OCI-LY3 (cell line): ENCODE measurements around the gene IFIT1.
"Not testable (repeated sequence)": the region's sequence is repeated elsewhere in the genome, so short reads cannot be mapped to it uniquely, and the experiment has no call there.

Experiments
- H2AFZ ChIP-seq: fragments of 200-600, 300-600 bp; shearing (Covaris generic); 2 replicates; pipeline ENCODE4 v1.6.0; 2014; ENCODE audit warnings: antibody characterized with exemption, low read depth, low read length
- H3K27ac ChIP-seq: fragments of 200-600, 300-600 bp; sonication (generic); 2 replicates; pipeline ENCODE4 v1.5.1; 2014; ENCODE audit warnings: mild to moderate bottlenecking, low read length, moderate library complexity, mixed read lengths
- H3K27me3 ChIP-seq: fragments of 200-600, 300-600 bp; sonication (generic); 2 replicates; pipeline ENCODE4 v1.6.1; 2014; ENCODE audit warnings: low read depth, low read length, mixed read lengths
- H3K36me3 ChIP-seq: fragments of 200-600, 300-600 bp; sonication (generic); replicated peaks from 2 replicates; pipeline ENCODE3; 2014; ENCODE audit warnings: low read depth, low read length, mixed read lengths
- H3K4me1 ChIP-seq: fragments of 300-600, 200-600 bp; sonication (generic); 2 replicates; pipeline ENCODE4 v1.6.1; 2014; ENCODE audit warnings: low read length, mixed read lengths
- H3K4me2 ChIP-seq: fragments of 200-600, 300-600 bp; sonication (generic); 2 replicates; pipeline ENCODE4 v1.6.1; 2014; ENCODE audit warnings: low read length, mixed read lengths
- H3K4me3 ChIP-seq: fragments of 300-600, 200-600 bp; sonication (generic); 2 replicates; pipeline ENCODE4 v1.5.1; 2014; ENCODE audit warnings: antibody characterized with exemption, mild to moderate bottlenecking, low read length, moderate library complexity
- H3K79me2 ChIP-seq: fragments of 300-600, 200-600 bp; shearing (Covaris generic); 2 replicates; pipeline ENCODE4 v1.6.1; 2014; ENCODE audit warnings: mild to moderate bottlenecking, low read length, mixed read lengths
- H3K9ac ChIP-seq: fragments of 300-600, 200-600 bp; shearing (Covaris generic); 2 replicates; pipeline ENCODE4 v1.6.0; 2014; ENCODE audit warnings: mild to moderate bottlenecking, low read length, moderate library complexity
- H3K9me3 ChIP-seq: fragments of 200-600, 300-600 bp; shearing (Covaris generic); 2 replicates; pipeline ENCODE4 v1.6.1; 2014; ENCODE audit warnings: low read length, mixed read lengths; ENCODE audit not compliant: insufficient read depth
- H4K20me1 ChIP-seq: fragments of 200-600, 300-600 bp; sonication (generic); 2 replicates; pipeline ENCODE4 v1.6.1; 2016; ENCODE audit warnings: low read length, mixed read lengths; ENCODE audit not compliant: insufficient read depth
- EZH2phosphoT487 ChIP-seq: fragments of 200-600 bp; shearing (Covaris generic); IDR thresholded peaks from 2 replicates; pipeline ENCODE4 v1.6.1; 2018; ENCODE audit warnings: antibody characterized with exemption, mixed run types, low read depth
- TF ChIP-seq, protein P1 (sequence below): fragments of 200-600, 300-600 bp; sonication (generic); IDR thresholded peaks from 2 replicates; pipeline ENCODE4 v1.5.1; 2014; ENCODE audit warnings: antibody characterized with exemption, low read length, low read depth

The IFIT1 gene

GRCh38 chr10:89411135-89411534 is 18.7 kb downstream of the IFIT1 start:
- H3K9me3 ChIP-seq, H4K20me1 ChIP-seq, H3K27ac ChIP-seq, H3K9ac ChIP-seq, H3K27me3 ChIP-seq, H2AFZ ChIP-seq, H3K4me3 ChIP-seq, H3K4me2 ChIP-seq, H3K36me3 ChIP-seq: not testable (repeated sequence)
- H3K79me2 ChIP-seq, result peaks cover 22% of the 10 kb centered on the region
- H3K4me1 ChIP-seq, result peaks cover 12% of the 10 kb centered on the region

DNA sequence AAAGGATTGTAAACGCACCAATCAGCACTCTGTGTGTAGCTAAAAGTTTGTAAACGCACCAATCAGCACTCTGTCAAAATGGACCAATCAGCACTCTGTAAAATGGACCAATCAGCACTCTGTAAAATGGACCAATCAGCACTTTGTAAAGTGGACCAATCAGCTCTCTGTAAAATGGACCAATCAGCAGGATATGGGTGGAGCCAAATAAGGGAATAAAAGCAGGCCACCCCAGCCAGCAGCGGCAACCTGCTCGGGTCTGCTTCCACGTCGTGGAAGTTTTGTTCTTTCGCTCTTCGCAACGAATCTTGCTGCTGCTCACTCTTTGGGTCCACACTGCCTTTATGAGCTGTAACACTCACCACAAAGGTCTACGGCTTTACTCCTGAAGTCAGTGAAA is 19.9 kb downstream of the IFIT1 start:
- H3K9ac ChIP-seq, H3K4me2 ChIP-seq, H3K27ac ChIP-seq, H3K4me3 ChIP-seq, H3K9me3 ChIP-seq, H4K20me1 ChIP-seq, H2AFZ ChIP-seq, H3K27me3 ChIP-seq, H3K36me3 ChIP-seq: not testable (repeated sequence)
- H3K4me1 ChIP-seq, result peaks cover 16% of the 10 kb centered on the region
- peaks cover 31% of the 10 kb centered on the region for H3K79me2 ChIP-seq

DNA sequence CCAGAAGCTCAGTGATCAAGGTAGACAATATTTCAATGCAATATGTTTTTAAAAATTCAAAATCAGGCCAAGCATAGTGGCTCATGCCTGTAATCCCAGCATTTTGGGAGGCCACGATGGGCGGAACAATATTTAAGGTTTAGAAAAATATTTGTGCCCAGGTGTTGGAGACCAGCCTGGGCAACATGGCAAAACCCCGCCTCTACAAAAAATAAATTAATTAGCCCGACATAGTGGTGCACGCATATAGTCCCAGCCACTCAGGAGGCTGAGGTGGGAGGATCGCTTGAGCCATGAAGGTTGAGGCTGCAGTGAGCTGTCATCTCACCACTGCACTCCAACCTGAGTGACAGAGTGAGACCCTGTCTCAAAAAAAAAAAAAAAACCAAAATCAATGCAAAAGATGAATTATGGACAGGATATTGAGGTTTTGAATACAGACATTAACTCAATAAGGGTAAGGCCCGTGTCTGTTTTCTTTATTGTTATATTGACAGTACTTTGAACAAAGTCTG is 21.0 kb downstream of the IFIT1 start:
- H3K27me3 ChIP-seq, result no peaks in the 10 kb centered on the region
- H3K36me3 ChIP-seq, result peaks cover 14% of the 10 kb centered on the region
- peaks cover 16% of the 10 kb centered on the region for H3K4me1 ChIP-seq
- peaks cover 43% of the 10 kb centered on the region for H3K79me2 ChIP-seq
- H3K9me3 ChIP-seq, result no peaks in the 10 kb centered on the region
- H3K4me2 ChIP-seq, result peak overlapping the region; percentile 91
- H4K20me1 ChIP-seq, result 0 out of 2 replicates have a peak, but pooled peaks cover 3% of the 10 kb centered on the region
- H3K27ac ChIP-seq, result no peak overlapping the region
- TF ChIP-seq, protein P1, sequence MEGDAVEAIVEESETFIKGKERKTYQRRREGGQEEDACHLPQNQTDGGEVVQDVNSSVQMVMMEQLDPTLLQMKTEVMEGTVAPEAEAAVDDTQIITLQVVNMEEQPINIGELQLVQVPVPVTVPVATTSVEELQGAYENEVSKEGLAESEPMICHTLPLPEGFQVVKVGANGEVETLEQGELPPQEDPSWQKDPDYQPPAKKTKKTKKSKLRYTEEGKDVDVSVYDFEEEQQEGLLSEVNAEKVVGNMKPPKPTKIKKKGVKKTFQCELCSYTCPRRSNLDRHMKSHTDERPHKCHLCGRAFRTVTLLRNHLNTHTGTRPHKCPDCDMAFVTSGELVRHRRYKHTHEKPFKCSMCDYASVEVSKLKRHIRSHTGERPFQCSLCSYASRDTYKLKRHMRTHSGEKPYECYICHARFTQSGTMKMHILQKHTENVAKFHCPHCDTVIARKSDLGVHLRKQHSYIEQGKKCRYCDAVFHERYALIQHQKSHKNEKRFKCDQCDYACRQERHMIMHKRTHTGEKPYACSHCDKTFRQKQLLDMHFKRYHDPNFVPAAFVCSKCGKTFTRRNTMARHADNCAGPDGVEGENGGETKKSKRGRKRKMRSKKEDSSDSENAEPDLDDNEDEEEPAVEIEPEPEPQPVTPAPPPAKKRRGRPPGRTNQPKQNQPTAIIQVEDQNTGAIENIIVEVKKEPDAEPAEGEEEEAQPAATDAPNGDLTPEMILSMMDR, result no peak
- no peak for TF ChIP-seq EZH2phosphoT487
- peak overlapping the region; percentile 92 for H3K9ac ChIP-seq
- peak overlapping the region; percentile 87 for H3K4me3 ChIP-seq
- H2AFZ ChIP-seq, result no peak overlapping the region

DNA sequence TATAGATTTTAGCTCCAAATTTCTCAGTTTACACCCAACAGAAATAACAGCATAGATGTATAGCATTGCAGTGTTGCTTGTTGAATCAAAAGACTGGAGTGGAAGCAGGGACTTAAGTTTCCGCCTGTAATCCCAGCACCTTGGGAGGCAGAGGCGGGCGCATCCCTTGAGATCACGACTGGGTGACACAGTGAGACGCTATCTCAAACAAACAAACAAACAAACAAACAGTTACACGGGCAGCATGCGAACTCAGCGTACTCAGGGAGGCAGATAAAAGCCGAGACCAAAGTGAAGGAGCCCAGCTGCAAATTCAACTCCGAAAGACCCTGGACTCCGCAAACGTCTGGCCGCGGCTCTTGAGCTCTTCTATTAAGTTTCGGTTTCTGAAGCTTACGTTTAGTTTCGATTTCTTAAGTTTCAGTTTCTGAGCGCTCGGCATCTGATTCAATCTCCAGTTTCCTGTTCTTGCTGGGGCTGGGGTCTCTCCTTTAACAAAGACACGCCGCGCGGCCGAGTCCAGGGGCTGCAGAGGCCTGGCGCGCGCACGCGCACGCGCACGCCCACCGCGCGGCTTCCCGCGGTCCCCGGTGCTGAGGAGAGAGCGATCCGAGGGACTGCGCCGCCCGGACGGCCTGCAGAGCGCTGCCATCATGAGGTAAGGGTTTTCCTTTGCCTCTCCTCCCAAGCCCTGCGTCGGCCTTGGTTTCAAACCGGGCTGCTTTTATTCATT is 21.9 kb downstream of the IFIT1 start, which contains the start of gene IFIT5:
Gene IFIT5 (plus strand): TSS at position 423 of the 733 bp plus-strand sequence. CDS start 231 bp downstream, at position 654.
- Histone ChIP-seq H3K79me2 (peaks cover 50% of the 10 kb centered on the region), H3K27me3 (no peaks in the 10 kb centered on the region), H4K20me1 (0 out of 2 replicates have a peak, but pooled peaks cover 3% of the 10 kb centered on the region), H3K9ac (peak within 1 kb of the TSS; percentile 92), H3K27ac (peak within 1 kb of the TSS; percentile 75), H3K4me3 (peak within 1 kb of the TSS; percentile 87), H3K4me2 (peak within 1 kb of the TSS; percentile 91), H3K9me3 (no peaks in the 10 kb centered on the region), H2AFZ (peak within 1 kb of the TSS; percentile 69), H3K4me1 (peaks cover 16% of the 10 kb centered on the region), H3K36me3 (peaks cover 14% of the 10 kb centered on the region)
- TF ChIP-seq, protein P1, result no peak
- TF ChIP-seq EZH2phosphoT487, result no peak
